Bladder microvascular endothelial cell (primary cell): ENCODE data around the gene FSIP2. TPM values are rescaled to one million over a fixed set of nuclear protein-coding genes. Genes with fewer than 3 reads are reported as not detected.

Experiments
- total RNA-seq: library from RNA; depleted of rRNA; stranded (reverse); fragments of >200 nt; gene quantifications from 2 replicates; pipeline ENCODE4 v1.2.3, GENCODE V29; 2014

The FSIP2 gene
- under 0.01 and 0.44 TPM in 2 replicates for total RNA-seq

GRCh38 chr2:185738679-185739472 lies at the start of gene FSIP2:
FSIP2 (plus strand) TSS chr2:185738804; CDS start chr2:185738895, 91 bp downstream.

